OCI-LY7 (cell line): ENCODE data around the gene EOMES.

Source experiments
- EZH2phosphoT487 ChIP-seq: fragments of 200-600 bp; sonication (generic); IDR thresholded peaks from 2 replicates; pipeline ENCODE4 v1.6.1; 2018; ENCODE audit warnings: low read depth, borderline replicate concordance, mild to moderate bottlenecking, mixed run types, antibody characterized with exemption, low read length, moderate library complexity, mixed read lengths
- TF ChIP-seq, protein P1 (sequence below): fragments of 200-600 bp; sonication (generic); conservative IDR thresholded peaks from 2 replicates; pipeline ENCODE4 v1.5.1; 2014; ENCODE audit warnings: mild to moderate bottlenecking, antibody characterized with exemption, low read length, moderate library complexity, mixed read lengths

GRCh38 chr3:27749643-27750042, 27.5 kb upstream of the EOMES start:
- TF ChIP-seq, protein P1, sequence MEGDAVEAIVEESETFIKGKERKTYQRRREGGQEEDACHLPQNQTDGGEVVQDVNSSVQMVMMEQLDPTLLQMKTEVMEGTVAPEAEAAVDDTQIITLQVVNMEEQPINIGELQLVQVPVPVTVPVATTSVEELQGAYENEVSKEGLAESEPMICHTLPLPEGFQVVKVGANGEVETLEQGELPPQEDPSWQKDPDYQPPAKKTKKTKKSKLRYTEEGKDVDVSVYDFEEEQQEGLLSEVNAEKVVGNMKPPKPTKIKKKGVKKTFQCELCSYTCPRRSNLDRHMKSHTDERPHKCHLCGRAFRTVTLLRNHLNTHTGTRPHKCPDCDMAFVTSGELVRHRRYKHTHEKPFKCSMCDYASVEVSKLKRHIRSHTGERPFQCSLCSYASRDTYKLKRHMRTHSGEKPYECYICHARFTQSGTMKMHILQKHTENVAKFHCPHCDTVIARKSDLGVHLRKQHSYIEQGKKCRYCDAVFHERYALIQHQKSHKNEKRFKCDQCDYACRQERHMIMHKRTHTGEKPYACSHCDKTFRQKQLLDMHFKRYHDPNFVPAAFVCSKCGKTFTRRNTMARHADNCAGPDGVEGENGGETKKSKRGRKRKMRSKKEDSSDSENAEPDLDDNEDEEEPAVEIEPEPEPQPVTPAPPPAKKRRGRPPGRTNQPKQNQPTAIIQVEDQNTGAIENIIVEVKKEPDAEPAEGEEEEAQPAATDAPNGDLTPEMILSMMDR: no peak
- no peak for TF ChIP-seq EZH2phosphoT487
